ENCODE results near the gene CDR2L.
A peak's percentile ranks its signal among the peaks of the same experiment; 100 is the strongest.

The CDR2L gene

DNA sequence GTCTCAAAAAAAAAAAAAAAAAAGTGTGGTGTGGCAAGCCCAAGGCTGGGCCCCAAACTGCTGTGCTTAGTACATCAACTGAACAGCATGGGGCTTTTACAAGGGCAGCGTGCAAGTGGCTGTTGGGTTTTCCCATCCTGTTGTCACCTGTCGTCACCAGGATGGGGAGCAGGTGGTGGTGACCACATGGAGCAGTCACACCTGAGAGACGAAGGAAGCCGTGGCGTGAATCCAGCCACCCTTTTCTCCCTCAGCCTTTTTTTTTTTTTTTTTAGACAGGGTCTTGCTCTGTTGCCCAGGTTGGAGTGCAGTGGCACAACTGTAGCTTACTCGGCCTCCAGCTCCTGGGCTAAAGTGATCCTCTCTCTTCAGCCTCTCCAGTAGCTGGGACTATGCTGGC is 20.9 kb downstream of the CDR2L start:
- H3K27ac ChIP-seq: peak overlapping the region; percentile 99
- TF ChIP-seq, protein P1, sequence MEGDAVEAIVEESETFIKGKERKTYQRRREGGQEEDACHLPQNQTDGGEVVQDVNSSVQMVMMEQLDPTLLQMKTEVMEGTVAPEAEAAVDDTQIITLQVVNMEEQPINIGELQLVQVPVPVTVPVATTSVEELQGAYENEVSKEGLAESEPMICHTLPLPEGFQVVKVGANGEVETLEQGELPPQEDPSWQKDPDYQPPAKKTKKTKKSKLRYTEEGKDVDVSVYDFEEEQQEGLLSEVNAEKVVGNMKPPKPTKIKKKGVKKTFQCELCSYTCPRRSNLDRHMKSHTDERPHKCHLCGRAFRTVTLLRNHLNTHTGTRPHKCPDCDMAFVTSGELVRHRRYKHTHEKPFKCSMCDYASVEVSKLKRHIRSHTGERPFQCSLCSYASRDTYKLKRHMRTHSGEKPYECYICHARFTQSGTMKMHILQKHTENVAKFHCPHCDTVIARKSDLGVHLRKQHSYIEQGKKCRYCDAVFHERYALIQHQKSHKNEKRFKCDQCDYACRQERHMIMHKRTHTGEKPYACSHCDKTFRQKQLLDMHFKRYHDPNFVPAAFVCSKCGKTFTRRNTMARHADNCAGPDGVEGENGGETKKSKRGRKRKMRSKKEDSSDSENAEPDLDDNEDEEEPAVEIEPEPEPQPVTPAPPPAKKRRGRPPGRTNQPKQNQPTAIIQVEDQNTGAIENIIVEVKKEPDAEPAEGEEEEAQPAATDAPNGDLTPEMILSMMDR (conservative IDR thresholded peaks at IDR 0.05): no peak

DNA sequence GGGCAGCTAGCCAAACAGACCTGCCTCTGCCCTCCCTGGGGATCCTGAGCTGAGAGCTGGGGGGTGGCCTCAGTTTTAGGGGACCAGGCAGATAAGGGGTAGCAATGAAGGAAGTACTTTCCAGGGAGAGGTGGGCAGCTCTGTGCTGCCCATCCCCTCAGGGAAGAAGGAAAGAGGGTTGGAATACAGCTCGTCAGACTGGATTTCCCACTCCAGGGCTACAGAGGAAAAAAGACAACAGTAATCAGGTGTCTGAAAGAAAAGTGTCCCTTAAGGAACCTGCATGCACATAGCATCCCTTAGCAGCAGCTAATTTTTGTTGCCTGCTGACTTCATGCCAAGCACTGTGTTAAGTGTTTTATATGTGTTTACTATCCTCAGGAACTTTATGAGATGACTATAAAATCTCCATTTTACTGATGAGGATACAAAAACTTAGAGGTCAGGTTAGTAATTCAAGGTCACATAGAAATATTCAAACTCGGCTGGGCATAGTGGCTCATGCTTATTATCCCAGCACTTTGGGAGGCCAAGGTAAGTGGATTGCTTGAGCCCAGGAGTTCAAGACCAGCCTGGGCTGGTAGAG is 21.8 kb downstream of the CDR2L start:
- peak overlapping the region; percentile 99 for H3K27ac ChIP-seq
- TF ChIP-seq, protein P1 (conservative IDR thresholded peaks at IDR 0.05): no peak

DNA sequence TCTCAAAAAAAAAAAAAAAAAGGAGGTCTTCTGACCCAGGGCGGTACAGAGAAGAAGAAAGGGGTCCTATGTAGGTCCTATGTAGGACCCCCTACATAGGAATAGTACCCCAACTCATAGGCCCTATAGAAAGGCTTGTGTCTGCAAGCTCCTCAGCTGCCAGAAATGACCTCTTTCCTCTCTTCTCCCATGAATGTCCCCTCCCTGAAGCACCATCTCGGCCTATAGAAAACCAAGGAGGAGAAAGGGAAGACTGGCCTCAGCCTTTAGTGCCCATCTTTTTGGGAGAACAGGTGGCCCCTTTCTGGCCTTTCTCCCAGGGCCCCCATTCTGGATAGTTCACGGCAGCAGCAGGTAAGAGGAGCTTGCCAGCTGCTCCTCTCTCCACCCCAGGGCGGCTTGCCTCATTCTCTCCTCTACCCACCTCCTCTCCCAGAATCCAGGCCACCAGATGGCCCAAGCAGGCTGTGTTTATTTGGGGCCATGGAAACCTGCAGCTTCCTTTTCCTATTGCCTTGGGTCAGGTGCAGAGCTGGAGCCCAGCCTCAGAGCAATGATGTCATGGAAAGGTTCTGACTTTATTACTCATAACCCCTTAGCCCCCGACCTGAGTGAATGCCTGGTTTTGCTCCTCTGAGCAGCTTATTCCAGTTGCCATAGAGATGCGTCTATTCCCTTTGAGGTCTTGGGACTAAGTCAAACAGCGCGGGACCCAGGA is 23.4 kb downstream of the CDR2L start:
- TF ChIP-seq, protein P1 (conservative IDR thresholded peaks at IDR 0.05): no peak
- peak overlapping the region; percentile 99 for H3K27ac ChIP-seq

DNA sequence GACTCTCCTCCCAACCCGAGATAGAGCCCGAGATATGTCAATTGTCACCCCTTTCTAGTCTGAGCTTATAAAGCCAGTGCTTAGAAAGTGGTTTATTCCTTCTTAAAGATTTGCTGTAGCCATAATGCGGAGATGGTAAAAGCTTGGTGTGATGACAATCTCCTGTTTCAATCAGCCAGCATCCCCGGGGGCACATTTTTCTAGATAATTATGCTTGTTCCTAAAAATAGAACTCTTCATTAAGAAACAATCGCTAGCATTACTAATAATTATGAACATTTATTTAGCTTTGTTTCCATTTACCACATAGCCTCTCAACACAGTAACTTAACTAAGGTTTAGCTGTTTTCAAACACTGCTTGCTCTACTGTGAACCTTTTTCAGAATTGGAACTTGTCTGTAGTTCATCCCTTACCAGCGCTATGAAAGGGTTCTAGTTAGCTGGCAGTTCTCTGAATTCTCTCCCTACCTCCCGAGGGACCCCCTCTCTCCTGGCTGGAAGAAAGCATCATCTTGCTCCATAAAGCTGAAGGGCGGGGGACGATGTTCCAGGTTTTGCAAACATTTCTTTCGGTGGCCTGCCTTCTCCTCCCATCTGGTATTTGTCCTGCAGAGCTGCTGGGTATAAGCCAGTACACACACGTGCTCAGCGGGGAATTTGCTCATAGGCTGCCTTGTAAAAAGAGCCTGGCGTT is 24.1 kb downstream of the CDR2L start:
- TF ChIP-seq, protein P1 (conservative IDR thresholded peaks at IDR 0.05): no peak
- H3K27ac ChIP-seq: peak overlapping the region; percentile 99

DNA sequence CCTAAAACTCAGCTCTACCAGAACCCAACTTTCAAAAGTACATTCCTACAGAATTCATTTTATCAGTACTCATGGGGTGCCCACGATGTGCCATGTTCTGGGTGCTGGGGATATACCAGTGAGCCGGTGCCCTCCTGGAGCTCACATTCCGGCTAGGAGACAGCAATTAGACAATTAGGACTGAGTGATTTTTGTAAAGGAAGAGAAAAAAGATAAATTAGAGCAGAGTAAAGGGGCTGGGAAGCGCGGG is 24.6 kb downstream of the CDR2L start:
- H3K27ac ChIP-seq: peak overlapping the region; percentile 99
- TF ChIP-seq, protein P1 (conservative IDR thresholded peaks at IDR 0.05): no peak

DNA sequence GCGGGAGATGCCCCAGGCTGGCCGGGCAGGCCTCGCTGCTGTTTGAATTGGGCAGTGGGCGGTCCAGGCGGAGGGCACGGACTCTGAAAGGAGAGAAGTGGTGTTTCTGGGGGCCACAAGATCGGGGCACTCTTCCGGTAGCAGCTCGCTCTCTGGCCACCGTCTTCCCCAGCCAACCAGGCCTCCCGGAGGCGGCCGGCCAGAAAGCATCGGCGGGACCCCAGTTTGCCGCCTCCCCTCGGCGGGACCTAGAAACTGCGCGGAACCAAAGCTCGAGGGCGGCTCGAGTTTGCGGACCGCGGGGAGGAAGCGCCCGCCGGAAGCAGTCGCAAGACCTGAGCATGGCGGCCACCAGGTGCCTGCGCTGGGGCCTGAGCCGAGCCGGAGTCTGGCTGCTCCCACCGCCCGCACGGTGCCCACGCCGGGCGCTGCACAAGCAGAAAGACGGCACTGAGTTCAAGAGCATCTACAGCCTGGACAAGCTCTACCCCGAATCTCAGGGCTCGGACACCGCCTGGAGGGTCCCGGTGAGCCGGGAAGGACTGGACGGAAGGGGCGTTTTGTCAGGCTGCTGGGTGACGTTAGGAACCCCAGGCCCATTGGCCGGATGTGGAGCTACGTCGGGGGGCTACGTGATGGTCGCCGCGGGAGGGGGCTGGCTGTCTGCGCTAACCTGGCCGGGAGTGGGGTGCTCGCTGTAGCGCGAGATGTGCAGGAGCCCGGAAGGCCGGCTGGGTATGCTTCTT is 25.1 kb downstream of the CDR2L start, which contains the start of gene MRPL58:
Gene MRPL58 (plus strand): TSS at position 325 of the 746 bp plus-strand sequence. CDS start 17 bp downstream, at position 342.
- H3K27ac ChIP-seq: peak within 1 kb of the TSS; percentile 99
- TF ChIP-seq, protein P1 (conservative IDR thresholded peaks at IDR 0.05): peak; percentile 39

DNA sequence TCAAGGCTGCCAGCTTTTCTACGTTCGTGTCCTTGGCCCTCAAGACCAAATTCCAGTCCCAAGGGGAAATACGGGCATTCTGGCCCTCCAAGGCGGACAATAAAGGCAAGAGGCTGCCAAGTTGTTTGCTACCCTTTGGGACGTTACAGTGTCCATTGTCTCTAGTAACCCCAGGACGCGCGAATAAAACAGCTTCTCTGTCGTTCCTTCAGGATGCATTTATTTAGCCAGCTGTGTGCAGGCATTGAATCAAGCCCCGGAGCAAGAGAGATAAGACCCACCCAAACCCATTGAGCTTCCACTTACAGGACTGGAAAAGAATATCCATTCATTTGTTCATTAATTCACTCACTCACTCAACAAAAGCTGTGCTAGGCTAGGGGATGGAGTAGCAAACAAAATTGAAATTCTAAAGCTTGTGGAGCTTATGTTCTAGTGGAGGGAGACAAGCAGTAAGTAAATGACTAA is 25.7 kb downstream of the CDR2L start:
- TF ChIP-seq, protein P1 (conservative IDR thresholded peaks at IDR 0.05): no peak
- H3K27ac ChIP-seq: peak overlapping the region; percentile 99
